Measurements from ENCODE around the gene EHBP1.
"Not testable (repeated sequence)": the region's sequence is repeated elsewhere in the genome, so short reads cannot be mapped to it uniquely, and the experiment has no call there.

Gene EHBP1

DNA sequence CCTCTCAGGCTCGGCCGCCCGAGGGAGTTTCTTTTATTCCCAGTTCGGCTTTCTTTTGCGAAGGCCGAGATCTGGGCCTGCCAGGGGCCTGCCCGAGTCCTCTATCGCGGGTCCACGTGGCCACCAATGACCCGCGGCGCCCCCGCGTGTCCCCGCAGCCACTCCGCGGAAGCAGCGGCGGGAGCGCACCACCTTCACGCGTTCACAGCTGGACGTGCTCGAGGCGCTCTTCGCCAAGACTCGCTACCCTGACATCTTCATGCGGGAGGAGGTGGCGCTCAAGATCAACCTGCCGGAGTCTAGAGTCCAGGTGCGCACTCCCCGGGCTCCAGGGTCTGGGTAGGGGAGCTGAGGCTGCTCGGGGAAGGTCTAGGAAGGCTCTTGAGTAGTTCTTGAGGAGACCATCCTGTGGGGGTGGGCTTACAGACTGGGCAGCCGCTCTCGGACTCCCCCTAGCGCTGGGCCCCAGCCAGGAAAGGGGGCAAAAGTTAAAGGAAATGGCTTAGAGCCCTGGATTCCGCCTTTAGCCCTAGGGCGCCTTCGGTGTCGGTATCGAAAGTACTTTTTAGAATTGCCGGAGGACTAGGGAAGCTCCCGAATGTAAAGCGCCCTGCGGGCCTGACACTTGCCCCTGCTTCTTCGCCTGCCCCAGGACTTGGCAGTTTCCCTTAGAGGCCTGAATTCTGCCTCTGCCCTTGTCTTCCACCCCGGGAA is 348.5 kb downstream of the EHBP1 start:
- no peak for DNase-seq

DNA sequence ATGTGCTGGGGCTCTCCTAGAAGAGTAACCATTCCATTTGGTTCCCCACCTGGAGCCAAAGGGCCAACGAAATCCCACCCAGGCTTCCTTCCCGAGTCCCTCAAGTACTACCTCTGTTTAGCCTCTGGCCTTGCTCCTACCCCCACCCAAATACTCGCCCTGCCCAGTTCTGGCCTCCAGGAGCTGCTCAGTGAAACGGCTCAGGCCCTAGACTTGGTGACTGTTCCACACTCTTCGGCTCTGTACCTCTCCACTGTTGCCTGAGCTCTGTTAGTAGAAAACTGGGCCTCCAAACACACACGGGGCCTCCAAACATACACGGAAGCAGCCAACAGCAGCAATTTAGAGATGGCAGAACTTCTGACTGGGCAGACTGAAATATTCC is 349.3 kb downstream of the EHBP1 start:
- no peak for DNase-seq

DNA sequence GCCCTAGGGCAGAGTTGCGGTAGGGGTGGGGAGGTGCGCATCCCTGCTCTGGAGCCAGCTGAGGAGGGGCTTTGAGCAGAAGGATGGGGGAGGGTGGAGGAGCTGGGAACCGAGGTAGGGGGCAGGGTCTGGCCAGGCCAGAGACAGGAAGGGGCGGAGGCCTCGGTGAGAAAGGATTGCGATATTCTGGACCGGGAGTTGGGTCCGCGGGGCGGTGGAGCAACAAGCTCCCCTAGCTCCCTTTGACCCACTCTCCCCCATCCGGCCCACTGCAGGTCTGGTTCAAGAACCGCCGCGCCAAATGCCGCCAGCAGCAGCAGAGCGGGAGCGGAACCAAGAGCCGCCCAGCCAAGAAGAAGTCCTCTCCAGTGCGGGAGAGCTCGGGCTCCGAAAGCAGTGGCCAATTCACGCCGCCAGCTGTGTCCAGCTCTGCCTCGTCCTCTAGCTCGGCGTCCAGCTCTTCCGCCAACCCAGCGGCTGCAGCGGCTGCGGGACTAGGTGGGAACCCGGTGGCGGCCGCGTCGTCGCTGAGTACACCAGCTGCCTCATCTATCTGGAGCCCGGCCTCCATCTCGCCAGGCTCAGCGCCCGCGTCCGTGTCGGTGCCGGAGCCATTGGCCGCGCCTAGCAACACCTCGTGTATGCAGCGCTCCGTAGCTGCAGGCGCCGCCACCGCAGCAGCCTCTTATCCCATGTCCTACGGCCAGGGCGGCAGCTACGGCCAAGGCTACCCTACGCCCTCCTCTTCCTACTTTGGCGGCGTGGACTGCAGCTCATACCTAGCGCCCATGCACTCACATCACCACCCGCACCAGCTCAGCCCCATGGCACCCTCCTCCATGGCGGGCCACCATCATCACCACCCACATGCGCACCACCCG is 350.0 kb downstream of the EHBP1 start:
- no peak for DNase-seq

DNA sequence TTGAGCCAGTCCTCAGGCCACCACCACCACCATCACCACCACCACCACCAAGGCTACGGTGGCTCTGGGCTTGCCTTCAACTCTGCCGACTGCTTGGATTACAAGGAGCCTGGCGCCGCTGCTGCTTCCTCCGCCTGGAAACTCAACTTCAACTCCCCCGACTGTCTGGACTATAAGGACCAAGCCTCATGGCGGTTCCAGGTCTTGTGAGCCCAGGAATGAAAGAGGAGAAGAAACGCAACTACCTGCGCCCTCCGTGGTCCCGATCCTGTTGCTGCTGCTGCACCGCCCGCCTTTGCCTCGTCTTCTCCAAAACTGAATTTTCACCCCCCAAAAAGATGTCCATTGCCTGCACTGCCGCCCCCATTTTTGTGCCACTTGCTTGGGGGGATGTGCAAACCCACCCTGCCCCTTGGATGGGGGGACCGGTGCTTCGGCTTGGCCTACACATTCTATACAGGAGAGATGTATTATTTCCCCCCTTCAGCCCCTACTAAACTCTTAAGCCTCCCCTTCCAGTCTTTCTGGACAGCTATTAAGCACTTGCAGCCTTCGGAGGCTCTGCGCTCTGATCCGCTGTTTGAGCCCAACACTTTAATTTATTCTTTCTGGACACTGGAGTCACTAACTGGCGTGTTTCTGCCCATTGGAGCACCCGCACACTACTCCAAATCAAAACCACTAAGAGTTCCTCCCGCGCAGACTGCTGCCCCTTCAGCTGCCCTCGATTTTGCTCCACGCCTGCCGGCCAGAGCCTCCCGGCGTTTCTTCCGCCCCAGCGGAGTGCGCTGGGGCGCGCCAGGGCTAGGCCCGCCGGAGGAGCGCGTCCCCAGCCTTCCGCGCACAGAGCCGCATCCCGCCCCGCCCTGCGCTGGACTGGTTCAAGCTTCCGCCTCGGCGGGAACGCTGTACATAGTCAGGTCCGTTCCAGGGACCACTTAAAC is 350.9 kb downstream of the EHBP1 start:
- DNase-seq: no peak

DNA sequence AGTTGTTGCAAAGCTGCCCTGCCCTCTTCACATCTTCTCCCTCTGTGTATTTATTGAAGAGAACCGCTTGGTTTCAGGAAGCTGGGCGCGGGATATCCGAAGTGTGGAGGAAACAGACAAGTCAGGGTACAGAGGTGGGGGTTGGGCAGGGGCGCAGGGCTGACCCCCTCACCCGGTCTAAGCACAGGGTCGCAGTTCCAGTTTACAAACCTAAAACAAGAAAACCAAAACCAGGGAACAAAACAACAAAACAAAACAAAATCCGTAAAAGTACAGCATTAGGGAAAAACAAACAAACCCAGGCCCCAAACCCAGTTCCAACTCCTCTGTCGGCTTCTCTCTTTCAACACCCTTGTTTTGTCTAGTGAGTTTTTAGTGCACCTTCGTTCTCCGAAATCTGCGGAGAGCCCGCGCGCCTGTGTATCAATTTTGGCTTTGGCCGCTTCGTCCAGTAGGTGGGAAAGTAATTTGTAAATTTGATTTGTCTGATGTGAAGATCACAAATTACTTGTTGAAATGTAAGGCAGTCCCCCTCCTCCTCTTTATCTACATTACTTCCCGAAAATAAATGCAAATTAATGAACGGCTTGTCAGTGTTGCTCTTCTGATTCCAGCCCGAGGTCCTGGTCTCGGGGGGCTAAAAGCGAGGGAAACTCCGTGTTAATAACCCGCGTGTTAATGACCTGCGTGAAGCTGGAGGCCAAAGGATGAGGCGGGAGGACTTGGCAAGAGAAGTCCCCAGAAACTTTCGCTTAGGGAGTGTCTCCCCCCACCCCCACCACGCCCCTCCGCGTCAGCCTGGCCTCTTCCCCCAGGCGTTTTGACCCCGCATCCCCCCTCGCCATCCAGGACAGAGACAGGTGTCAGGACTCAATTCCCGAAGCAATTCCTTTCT is 352.0 kb downstream of the EHBP1 start:
- no peak for DNase-seq

DNA sequence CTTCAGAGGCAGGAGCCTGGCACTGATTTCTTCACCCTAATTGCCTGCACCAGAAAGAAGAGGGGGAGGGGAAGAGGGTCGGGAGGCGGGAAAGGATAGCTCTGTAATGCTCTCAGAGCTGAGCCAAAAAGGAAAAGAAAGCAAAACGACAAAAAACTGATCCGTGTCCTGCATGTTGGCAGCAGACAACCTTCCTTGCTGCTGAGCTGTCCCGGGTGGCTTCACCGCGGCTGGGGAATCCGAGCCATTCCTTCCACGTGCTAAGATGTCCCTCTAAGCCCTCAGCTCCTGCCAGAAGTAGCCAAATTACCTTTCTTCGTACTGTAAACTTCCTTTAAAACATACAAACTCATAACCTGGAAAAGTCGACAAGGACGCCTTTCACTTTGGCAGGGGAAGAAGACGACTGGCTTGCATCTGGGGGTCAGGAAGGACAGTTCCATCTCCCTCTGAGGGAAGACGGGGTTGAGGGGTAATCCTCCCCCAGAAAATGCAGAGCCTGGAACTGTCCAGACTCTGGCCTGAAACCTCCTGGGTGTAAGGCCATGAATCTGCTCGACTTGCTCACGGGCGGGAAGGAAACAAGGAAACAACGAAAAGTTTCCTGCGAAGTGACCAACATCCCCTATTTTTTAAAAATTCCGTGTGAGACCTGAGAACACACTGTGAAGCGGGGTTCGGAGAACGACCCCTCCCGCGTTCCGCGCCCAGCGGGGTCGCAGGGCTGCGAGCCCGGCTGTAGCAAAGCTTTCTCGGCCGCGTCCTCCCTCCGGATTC is 352.8 kb downstream of the EHBP1 start:
- DNase-seq: no peak

DNA sequence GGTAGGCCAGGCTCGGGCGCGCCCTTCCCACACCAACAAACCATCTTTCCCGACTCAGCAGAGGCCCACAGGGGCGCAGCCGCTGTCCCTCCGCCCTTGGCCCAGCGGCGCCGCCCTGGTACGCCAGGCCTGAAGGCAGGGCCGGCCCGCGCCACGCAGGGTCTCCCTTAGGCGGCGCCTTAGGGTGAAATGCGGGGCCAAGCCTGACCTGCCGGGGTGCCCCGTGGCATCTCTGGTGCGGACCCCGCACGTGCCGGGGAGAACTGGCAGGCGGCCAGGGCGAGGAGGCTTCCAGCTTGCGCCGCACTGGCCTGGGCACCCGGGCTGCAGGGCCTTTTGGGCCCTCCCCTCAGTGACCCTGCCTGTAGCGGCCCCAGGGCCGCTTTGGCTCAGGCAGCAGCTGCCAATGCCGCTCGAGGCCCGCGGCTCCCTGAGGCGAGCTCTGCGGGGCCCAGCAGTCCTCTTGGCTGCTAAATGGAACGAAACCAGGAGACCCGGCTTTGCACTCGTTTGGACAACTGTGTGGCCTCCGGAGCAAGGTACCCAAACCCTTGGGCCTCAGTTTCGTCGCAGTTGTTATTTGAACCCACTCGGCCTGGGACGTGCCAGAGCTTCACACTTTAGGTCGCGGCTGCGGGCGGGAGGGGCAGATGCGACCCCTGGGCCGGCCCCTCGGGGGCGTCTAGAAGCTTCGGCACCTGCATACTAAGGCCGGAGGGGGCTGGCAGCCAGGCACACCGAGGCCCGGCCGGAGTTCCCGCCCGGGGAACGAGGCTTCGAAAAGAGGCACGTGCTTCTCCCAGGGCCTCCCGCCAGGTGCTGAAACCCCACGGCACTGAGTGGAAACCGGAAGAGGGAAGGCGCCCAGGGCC is 353.6 kb downstream of the EHBP1 start:
- DNase-seq: no peak

DNA sequence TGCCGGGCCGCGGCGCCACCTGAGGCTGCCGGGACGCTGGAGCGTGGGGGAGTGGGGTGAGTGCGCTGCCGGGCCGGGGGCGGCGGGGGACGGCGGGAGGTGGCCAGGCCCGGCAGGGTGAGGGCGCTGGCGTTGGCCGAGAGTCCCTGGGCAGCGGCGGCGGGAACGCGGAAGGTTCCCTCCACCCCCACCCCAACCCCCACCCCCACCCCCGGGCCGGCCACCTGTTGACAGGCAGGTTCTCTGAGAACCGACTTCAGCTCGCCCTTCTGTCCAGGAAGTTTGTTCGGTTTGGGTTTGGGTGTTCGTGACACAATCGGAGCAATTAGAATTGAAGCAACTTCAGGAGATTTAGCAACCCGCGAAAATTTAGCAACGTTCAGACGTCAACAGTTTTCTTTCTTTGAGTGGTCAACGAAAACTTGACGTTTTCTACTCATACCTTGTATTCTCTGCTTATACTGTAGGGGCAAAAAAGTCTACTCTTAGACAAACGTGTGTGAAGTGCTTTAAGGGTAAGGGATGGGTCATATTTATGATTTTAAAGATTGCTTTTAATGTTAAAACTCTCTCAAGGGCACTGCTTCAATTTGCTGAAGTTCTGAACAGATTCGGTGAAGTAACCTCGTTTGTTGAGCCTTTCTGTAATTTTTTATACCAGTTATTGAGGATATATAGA is 354.4 kb downstream of the EHBP1 start:
- no peak for DNase-seq

DNA sequence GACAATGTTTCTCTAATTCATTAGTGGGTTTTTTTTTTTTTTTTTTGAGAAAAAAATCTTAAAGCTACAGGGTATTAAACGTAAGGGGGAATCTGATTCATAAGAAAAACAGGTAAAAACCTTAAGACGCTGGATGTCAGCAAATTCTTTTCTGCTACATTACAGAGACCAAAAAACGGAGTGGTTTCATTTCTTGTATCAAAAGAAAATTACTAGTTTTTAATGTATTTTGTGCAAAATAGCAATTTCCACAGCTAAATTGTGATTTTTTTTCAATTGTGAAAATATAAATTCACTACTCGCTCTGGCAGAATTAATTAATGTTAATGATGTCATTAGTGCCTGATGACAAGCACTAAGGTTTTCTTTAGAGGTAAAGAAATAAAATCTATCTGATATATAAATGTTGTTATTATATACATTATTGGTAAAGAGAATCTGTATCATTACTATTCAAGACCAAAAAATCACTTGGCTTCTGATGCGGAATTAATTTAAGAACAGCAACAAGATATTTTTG is 355.0 kb downstream of the EHBP1 start:
- no peak for DNase-seq

DNA sequence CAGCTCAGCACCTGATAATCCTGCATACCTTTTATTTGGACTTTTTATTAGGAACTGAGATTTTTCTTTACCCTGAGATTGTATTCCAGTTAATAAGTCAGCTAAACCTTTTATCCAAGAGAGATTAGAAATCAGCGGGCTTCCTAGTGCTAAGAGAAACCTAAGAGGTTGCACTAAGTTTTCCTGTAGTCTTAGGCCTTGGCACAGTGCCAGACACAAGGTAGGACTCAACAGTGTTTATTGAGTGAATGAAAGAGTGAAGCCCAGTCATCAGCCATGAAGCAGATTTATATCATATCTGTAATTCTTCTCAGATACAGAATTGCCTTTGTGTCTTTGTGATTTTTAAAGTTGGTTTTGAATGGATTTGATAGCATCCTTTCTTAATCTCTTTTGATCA is 358.7 kb downstream of the EHBP1 start:
- no peak for DNase-seq

DNA sequence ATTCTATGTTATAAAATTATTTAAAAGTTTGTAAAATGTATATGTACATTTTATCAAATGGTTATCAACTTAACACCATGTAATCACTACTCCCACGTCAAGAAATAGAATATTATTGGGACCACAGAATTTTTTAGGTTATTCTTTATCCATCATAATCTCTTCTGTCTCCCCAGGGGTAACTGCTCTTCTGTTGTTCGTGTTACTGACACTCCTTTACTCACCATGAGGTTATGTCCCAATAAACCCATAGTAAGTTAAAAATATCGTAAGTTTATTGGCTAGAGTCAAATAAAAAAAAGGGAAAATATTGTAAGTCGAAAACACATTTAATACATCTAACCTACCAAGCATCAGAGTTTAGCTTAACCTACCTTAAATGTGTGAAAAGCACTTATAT is 359.1 kb downstream of the EHBP1 start:
- no peak for DNase-seq

DNA sequence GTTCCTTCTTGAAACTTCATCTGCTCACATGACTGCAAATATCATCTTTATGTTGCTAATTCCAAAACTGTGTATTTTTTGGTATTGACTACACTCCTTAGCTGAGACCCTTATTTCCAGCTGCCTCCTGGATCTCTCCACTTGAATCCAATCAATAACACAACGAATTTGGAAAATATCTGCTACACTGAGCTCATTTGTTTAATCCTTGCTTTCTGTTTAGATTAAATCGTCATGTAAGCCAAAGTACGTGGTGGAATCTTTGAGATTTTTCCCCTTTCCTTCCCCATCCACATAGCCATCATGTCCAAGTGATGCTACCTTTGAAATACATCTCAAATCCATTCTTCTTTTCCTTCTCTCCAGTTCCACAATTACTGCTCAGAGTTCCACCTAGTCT is 360.8 kb downstream of the EHBP1 start:
- DNase-seq: no peak

DNA sequence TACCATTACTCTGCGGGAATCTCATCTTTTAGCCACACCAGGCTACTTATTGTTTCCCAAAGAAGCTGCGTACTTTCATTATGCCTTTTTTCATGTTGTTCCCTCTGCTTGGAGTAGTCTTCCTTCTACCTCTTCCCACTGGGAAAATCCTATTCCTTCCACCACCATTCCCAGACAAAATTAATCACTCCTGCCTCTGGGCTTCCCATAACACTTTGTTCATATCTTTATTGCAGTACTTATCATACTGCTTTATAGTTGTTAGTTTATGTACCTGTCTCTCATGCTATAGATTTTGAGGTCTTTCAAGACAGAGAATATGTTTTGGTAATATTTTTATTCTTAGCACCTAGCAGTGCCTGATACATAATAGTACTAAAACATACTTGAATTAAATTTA is 361.3 kb downstream of the EHBP1 start:
- DNase-seq: no peak

DNA sequence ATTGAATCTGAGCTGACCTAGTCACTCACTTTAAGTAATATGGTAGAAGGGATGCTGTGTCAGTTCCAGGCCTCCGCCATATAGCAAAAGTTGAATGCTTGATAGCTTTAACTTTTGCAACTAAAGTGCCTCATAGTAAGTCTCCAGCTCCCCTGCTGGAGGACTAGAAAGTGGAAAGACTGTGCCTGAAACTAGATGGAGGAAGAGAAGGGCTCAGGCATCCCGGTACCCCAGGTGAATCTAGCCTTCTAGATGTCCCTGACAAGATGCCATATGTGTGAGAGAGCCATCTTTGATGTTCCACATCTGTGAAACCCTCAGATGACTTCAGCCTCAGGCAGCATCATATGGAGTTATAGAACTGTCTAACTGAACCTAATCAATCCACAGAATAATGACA is 366.2 kb downstream of the EHBP1 start:
- DNase-seq: no peak

DNA sequence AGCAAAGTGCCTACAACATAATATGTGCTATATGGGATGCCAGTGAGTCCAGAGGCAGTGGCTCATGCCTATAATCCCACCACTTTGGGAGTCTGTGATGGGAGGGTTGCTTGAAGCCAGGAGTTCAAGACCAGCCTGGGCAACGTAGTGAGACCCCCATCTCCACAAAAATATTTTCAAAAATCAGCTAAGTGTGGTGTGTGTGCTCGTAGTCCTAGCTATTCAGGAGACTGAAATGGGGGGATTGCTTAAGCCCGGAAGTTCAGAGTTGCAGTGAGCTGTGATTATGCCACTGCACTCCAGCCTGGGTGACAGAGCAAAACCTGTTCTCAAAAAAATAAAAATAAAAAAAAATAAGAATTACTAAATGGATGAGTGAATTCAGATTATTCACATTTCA is 368.5 kb downstream of the EHBP1 start:
- no peak for DNase-seq

DNA sequence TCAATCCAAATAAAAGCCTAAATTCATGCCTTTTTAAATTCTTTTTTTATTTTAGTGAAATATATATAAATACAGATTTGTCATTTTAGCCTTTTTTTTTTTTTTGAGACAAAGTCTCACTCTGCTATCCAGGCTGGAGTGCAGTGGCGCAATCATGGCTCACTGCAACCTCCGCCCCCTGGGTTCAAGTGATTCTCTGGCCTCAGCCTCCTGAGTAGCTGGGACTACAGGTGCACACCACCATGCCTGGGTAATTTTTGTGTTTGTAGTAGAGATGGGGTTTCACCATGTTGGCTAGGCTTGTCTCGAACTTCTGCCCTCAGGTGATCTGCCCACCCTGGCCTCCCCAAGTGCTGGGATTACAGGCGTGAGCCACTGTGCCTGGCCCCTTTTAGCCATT is 368.9 kb downstream of the EHBP1 start:
- DNase-seq: not testable (repeated sequence)

DNA sequence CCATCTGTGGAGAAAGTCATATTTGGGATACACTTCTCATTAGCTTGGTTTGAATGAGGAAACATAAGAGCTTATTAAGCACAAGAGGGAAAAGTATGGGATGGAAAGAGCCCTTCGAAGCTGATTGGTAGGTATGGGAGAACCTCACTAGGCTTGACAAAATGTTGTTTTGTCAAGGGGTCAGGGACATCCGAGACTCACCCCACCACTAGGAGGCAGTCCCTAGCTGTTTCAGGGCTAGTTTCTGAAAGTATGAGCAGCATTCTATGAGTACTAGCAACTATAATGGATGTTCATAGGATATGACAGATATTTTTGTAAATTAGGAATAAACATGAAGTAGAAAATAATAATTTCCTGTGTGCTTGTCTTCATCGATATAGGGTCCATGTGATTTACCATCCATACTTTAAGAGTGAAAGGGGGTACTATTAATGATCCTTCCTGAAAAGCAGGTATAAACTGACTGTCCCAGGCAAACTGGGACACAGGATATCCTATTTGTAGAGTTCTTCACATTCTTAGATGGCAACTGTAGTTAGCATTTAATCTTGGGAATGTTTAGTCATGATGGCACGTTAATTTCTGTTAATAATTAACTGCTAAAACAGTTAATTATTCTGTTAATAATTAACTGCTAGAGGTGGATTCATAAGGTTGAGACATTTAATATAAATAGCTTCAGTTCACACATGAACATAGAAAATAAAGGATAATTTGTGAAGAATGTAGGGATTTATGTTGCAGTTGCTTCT is 373.5 kb downstream of the EHBP1 start:
- DNase-seq: no peak

DNA sequence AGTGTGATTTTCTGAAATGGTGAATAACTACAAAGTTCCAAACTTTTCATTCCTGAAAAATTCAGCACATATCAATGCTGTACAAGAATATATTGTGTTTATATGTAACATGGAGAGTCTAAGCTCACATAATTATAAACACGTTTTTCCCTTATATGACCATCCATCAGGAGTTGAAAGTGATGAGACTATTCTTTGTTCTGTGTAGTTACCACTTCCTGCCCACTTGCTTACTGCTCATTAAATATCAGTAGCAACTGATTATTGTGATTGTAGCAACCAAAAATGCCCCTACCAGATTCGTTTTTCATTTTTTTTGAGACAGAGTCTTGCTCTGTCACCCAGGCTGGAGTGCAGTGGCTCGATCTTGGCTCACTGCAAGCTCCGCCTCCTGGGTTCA is 375.9 kb downstream of the EHBP1 start:
- no peak for DNase-seq

DNA sequence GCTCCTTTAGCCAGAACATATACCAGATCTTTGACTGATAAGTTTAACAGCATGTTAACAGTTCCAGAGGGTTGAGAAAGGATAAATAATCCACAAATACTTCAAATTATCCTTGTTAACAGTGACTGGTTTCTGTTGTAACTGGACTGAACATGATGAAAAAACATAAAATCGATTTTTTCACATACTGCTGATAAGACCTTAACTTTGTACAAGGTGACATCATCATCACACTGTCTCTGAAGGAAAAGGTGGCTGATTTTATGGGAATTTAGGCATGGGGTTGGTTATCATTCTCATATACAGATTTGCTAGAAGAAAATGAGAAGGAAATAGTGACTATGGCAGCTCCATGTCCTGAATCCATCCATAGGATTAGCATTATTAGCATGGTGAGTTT is 381.2 kb downstream of the EHBP1 start:
- no peak for DNase-seq
